ENCODE results near the gene ADGRL1.

- TF ChIP-seq, protein P1, sequence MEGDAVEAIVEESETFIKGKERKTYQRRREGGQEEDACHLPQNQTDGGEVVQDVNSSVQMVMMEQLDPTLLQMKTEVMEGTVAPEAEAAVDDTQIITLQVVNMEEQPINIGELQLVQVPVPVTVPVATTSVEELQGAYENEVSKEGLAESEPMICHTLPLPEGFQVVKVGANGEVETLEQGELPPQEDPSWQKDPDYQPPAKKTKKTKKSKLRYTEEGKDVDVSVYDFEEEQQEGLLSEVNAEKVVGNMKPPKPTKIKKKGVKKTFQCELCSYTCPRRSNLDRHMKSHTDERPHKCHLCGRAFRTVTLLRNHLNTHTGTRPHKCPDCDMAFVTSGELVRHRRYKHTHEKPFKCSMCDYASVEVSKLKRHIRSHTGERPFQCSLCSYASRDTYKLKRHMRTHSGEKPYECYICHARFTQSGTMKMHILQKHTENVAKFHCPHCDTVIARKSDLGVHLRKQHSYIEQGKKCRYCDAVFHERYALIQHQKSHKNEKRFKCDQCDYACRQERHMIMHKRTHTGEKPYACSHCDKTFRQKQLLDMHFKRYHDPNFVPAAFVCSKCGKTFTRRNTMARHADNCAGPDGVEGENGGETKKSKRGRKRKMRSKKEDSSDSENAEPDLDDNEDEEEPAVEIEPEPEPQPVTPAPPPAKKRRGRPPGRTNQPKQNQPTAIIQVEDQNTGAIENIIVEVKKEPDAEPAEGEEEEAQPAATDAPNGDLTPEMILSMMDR (conservative IDR thresholded peaks at IDR 0.05 in 1 of 2, IDR thresholded peaks at IDR 0.05 in 1 of 2; ENCODE audit: low read depth in 1 of 2, low read length in 2 of 2) = no peak
- TF ChIP-seq EZH2 (IDR thresholded peaks at IDR 0.05; ENCODE audit: low read length, missing control alignments) = no peak
These were observed 44.7 kb downstream of the ADGRL1 start for GRCh38 chr19:14161305-14161704.
